Heart left ventricle (tissue), 16 donors: Measurements from ENCODE around the gene ANTXRL. TPM values are rescaled to one million over a fixed set of nuclear protein-coding genes. Genes with fewer than 3 reads are reported as not detected.

Experiments
- ATAC-seq, 4 donors: fragments of 200-7000 bp; cut with Tn5 transposase; one replicate each; pipeline ENCODE4 v1.9.1; 2020 to 2022; ENCODE audit warnings: moderate library complexity in 4 of 4, mild to moderate bottlenecking in 3 of 4, moderate number of reproducible peaks in 1 of 4
- DNase-seq, 5 donors: peaks; one replicate each; pipeline ENCODE4 v3.0.0-alpha.2; 2020
- H3K27ac ChIP-seq, 12 donors: fragments of 200-600 bp; sonication (generic) in 4 of 12; one replicate each; pipeline versions ENCODE4 v1.5.0 to v1.8.0; 2016 to 2022; ENCODE audit warnings: mild to moderate bottlenecking in 2 of 12
- H3K27me3 ChIP-seq, 9 donors: fragments of 200-600 bp; sonication (generic) in 2 of 9; one replicate each; pipeline versions ENCODE4 v1.5.1 to v1.8.0; 2016 to 2022; ENCODE audit warnings: mild to moderate bottlenecking in 3 of 9
- H3K36me3 ChIP-seq, 9 donors: fragments of 200-600 bp; sonication (generic) in 2 of 9; one replicate each; pipeline versions ENCODE4 v1.5.0 to v1.8.0; 2018 to 2022; ENCODE audit warnings: mild to moderate bottlenecking in 2 of 9
- H3K4me1 ChIP-seq, 12 donors: fragments of 200-600 bp; sonication (generic) in 4 of 12; one replicate each; pipeline versions ENCODE4 v1.5.0 to v1.8.0; 2016 to 2022; ENCODE audit warnings: mild to moderate bottlenecking in 3 of 12
- H3K4me3 ChIP-seq, 12 donors: fragments of 200-600 bp; sonication (generic) in 4 of 12; one replicate each; pipeline versions ENCODE4 v1.5.0 to v1.8.0; 2017 to 2022; ENCODE audit warnings: mild to moderate bottlenecking in 9 of 12, moderate library complexity in 4 of 12
- H3K9me3 ChIP-seq, 12 donors: fragments of 200-600 bp; sonication (generic) in 4 of 12; one replicate each; pipeline versions ENCODE4 v1.5.0 to v1.8.0; 2016 to 2022; ENCODE audit warnings: mild to moderate bottlenecking in 1 of 12
- POLR2A ChIP-seq, 2 donors: fragments of 450-650 bp; IDR thresholded peaks; one replicate each; pipeline ENCODE4 v1.6.1; 2017; ENCODE audit warnings: antibody characterized with exemption in 2 of 2, mild to moderate bottlenecking in 2 of 2, moderate library complexity in 2 of 2
- WGBS, 4 donors: extraction: QIAGEN DNeasy Blood & Tissue Kit in 2 of 4; methylation state at CpG; one replicate each; pipeline versions ENCODE4 v1.1.5 to v1.1.7; 2013 to 2018; 5-methylcytosine and 5-hydroxymethylcytosine counted together
- intact Hi-C, 10 donors: fragments of 100-400 bp; cut with DNase I; formaldehyde crosslinking; loops; one replicate each; pipeline versions ENCODE4 v1.11.1 to v1.14.2; 2022
- long read RNA-seq, 3 donors: library from polyadenylated mRNA; unstranded; transcript quantifications; one replicate each; pipeline ENCODE4 v2.0.0, GENCODE V29; 2020 to 2021
- polyA plus RNA-seq, 2 donors: library from polyadenylated mRNA; stranded (reverse); fragments of 200-250 nt; gene quantifications; one replicate each; pipeline ENCODE4 v1.2.3, GENCODE V29; 2013
- total RNA-seq, 9 donors: library from RNA; depleted of rRNA in 2 of 9; stranded (reverse); fragments of >200 nt in 2 of 9; fragmentation: NEBNext Ultra II Directional in 3 of 9; extraction: Animal tissue kit (Norgen Biotek cat#: 25700) in 3 of 9; gene quantifications; one replicate each; pipeline versions ENCODE4 v1.1.0 to v1.2.4, GENCODE V29; 2016 to 2023
- TF ChIP-seq, protein P1 (sequence below), 12 donors: fragments of 200-600 bp; sonication (generic) in 4 of 12; IDR thresholded peaks; one replicate each; pipeline versions ENCODE4 v1.5.0 to v1.8.0; 2018 to 2022; ENCODE audit warnings: antibody characterized with exemption in 12 of 12, mild to moderate bottlenecking in 5 of 12
- donor health status: ischemic (EF 13 %, LVEDD 7.1; RV severe dilation, severe dysfunction).
- donor health status: healthy with polysubstance abuse.
- donor health status: DM: no; HTN: yes; CAD: no.
- donor health status: DM: no; HTN: no; CAD: no.
- donor health status: ischemic (EF 25% LVEDD 6.9; RV normal size, moderate dysfunction).
- donor health status: ischemic (EF 25% LVEDD 5.7; RV mildly dilated, moderate dysfunction).
- donor health status: healthy.
- donor health status: DM: yes; HTN: yes; CAD: no.
- donor health status: ischemic (EF 35%, LVEDD 5.7; RV mildly dilated, moderate dysfunction).
- donor health status: nonischemic (EF 11% LVEDD 7.7; RV severe dilation, severe dysfunction).
- donor health status: DM: yes; HTN: yes; CAD: no.
- donor health status: PGD.
- donor health status: ischemic (EF 29% LVEDD 5.4; RV normal size, mild dysfunction).
- donor health status: nonischemic (EF 23%, LVEDD 6.1; RV moderate dilation, normal function).

ANTXRL gene
- total RNA-seq (under 1 TPM in 2 of 9 donors, not detected in 7; 0.42 to 0.90 TPM), polyA plus RNA-seq (under 1 TPM in 1 of 2 donors, not detected in 1; 0.99 TPM)
- long read RNA-seq, donor 1: 0 reads
- long read RNA-seq, donor 2: 0 reads
- long read RNA-seq, donor 3: 0 reads

DNA sequence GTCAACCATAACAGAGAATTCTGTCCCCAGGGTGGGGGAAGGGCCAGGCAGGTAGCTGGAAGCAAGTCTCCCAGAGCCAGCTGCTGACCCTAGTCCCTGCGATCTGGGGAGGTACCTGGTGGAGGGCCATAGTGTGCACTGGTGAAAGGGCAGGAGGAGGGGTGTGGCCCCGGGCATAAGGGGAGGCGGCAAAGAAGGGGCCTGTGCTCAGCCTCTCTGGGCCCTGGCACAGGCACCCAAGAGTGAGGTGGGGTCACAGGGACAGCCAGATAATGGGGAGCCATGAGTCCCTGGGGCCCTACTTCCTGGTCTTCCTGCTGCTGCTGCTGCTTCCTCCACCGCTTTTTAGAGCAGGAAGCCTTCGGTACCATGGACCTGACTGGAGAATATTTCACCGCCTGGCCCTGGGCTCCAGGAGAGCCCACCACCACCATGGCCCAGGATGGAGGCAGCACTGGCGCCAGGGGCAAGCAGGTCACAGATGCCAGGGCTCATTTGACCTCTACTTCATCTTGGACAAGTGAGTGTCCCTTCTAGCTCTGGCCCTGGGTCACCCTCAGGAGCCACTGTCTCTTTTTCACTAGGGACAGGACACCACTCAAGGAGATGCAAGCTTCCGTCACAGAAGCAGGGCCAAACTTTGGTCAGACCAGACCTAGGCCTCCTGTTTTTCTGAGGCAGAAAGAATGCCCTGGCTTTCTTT, at the start of gene ANTXRL:
Gene ANTXRL, plus strand, starts transcription at position 7 of the 703 bp plus-strand sequence. Its CDS starts 266 bp downstream, at position 273.
- DNase-seq (peak in 1 of 5 donors; percentile 2), ATAC-seq (no peak)
- H3K4me3 ChIP-seq: no peak within 1 kb of the TSS
- H3K4me1 ChIP-seq: peaks cover 0 to 30% (median 15%) of the 10 kb centered on the region in 12 donors
- no peak within 1 kb of the TSS for H3K27ac ChIP-seq
- H3K36me3 ChIP-seq: no peaks in the 10 kb centered on the region
- intact Hi-C loops: loop anchor here in 1 of 10 donors (10.0 kb wide), 1 partner anchor 182 kb away; no protein-coding TSS in a partner anchor
- H3K27me3 ChIP-seq: peaks cover 0 to 2% (median 0%) of the 10 kb centered on the region in 9 donors
- H3K9me3 ChIP-seq: no peaks in the 10 kb centered on the region
- WGBS, 4 donors: 94 to 99% (median 96%) methylated on average over 7 to 8 of the region's 8 CpGs
- TF ChIP-seq, protein P1, sequence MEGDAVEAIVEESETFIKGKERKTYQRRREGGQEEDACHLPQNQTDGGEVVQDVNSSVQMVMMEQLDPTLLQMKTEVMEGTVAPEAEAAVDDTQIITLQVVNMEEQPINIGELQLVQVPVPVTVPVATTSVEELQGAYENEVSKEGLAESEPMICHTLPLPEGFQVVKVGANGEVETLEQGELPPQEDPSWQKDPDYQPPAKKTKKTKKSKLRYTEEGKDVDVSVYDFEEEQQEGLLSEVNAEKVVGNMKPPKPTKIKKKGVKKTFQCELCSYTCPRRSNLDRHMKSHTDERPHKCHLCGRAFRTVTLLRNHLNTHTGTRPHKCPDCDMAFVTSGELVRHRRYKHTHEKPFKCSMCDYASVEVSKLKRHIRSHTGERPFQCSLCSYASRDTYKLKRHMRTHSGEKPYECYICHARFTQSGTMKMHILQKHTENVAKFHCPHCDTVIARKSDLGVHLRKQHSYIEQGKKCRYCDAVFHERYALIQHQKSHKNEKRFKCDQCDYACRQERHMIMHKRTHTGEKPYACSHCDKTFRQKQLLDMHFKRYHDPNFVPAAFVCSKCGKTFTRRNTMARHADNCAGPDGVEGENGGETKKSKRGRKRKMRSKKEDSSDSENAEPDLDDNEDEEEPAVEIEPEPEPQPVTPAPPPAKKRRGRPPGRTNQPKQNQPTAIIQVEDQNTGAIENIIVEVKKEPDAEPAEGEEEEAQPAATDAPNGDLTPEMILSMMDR (IDR thresholded peaks at IDR 0.05): no peak
- TF ChIP-seq POLR2A (IDR thresholded peaks at IDR 0.05): no peak

DNA sequence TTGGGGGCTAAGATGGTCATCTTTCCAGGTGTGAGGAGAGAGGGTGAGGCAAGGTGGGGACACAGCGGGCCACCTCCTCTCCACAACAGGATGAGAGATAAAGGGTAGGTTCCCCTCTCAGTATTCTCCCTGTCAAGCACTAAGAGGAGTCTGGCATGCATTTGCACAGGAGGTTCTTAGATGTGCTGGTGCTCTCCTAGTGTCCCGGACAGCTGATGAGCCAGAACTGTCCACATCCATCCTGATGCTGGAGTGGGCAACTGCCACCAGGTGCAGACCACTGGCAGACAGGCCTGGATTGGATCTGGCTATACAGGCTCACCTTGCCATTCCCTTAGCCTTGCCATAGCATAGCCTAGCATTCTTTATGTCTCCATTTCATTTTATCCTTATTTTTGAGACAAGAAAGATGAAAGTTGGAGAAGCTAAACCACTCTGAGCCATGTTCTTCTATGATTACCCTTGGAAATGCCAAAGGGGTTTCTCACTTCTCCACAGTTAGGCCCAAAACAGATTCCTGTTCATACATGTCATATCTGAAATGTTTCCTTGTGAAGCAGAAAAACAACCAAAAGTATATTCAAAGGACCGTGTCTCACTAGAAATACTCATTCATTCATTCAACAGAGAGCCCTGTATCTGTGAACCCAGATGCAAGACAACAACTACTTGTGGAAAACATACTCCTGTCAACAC, 48.8 kb upstream of the ANTXRL start:
- H3K4me1 ChIP-seq: no peaks in the 10 kb centered on the region
- ATAC-seq: no peak
- intact Hi-C loops: no loop called here
- H3K36me3 ChIP-seq: no peaks in the 10 kb centered on the region
- no peaks in the 10 kb centered on the region for H3K27me3 ChIP-seq
- 68 to 85% (median 76%) methylated on average over 3 of the region's 3 CpGs for WGBS, 4 donors
- peaks cover 0 to 19% (median 0%) of the 10 kb centered on the region in 12 donors for H3K9me3 ChIP-seq
- no peak overlapping the region for H3K27ac ChIP-seq
- TF ChIP-seq, protein P1 (IDR thresholded peaks at IDR 0.05): no peak
- no peak for TF ChIP-seq POLR2A (IDR thresholded peaks at IDR 0.05)
- no peak overlapping the region for H3K4me3 ChIP-seq
- DNase-seq: no peak

DNA sequence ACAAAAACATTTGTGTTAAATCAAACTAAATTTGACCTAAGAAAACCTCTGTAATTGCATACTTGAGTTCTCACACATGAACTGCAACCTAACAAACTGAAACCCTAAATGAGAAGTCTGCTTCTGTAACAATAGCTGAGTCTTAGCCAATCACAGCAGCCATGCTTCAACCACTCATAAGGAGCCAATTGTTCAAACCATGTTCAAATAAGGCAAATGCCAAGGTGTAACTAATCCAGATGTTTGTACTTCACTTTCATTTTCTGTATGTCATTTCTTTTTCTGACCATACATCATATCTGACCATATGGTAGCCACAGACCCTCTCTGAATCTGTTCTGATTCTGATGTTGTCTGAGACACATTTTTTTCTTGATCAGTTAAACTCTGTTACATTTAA, 47.5 kb upstream of the ANTXRL start:
- peaks cover 0 to 19% (median 0%) of the 10 kb centered on the region in 12 donors for H3K9me3 ChIP-seq
- intact Hi-C loops: no loop called here
- H3K36me3 ChIP-seq: no peaks in the 10 kb centered on the region
- H3K4me3 ChIP-seq: no peak overlapping the region
- no peaks in the 10 kb centered on the region for H3K27me3 ChIP-seq
- H3K4me1 ChIP-seq: no peaks in the 10 kb centered on the region
- ATAC-seq (no peak), DNase-seq (no peak)
- no peak overlapping the region for H3K27ac ChIP-seq
- TF ChIP-seq, protein P1 (IDR thresholded peaks at IDR 0.05): no peak
- TF ChIP-seq POLR2A (IDR thresholded peaks at IDR 0.05): no peak

DNA sequence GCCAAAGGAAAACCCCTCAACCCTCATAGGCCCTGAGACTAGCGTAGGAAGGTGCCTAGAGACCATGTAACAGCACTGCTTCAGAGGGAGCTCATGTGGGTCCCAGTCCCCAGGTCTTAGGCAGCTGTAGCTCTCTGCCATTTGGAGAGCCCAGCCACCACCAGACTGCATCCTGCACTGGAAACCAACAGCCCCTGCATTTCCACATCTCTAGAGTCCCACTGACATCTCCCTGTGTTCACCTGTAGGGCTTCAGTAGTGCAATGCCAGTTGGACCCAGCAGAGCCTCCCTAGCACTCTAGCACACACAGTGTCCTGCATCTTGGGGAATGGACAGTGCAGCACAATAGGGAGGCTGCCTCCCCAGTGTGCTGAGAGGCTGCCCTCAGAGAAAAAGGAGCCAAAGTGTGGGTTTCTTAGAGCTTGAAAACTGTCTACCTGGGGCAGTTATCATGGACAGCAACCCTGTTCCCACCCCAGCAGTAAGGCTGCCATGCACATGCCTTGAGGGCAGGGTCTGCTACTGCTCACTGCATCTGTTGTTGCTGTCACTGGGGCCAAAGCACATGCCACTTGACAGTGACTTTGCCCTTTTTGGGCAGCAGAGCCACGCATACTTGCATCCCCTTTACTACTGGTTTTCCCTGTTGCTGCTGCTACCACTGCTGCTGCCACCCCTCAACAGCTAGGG, 46.7 kb upstream of the ANTXRL start:
- no peaks in the 10 kb centered on the region for H3K4me1 ChIP-seq
- ATAC-seq (no peak), DNase-seq (peak in 1 of 5 donors; percentile 6)
- H3K4me3 ChIP-seq: no peak overlapping the region
- TF ChIP-seq, protein P1 (IDR thresholded peaks at IDR 0.05): no peak
- TF ChIP-seq POLR2A (IDR thresholded peaks at IDR 0.05): no peak
- H3K9me3 ChIP-seq: peaks cover 0 to 19% (median 0%) of the 10 kb centered on the region in 12 donors
- 49 to 95% (median 79%) methylated on average over 2 of the region's 2 CpGs for WGBS, 4 donors
- no peaks in the 10 kb centered on the region for H3K36me3 ChIP-seq
- H3K27me3 ChIP-seq: no peaks in the 10 kb centered on the region
- no peak overlapping the region for H3K27ac ChIP-seq
- intact Hi-C loops: no loop called here
